Measurements from ENCODE around the gene R3HDM2.

DNA sequence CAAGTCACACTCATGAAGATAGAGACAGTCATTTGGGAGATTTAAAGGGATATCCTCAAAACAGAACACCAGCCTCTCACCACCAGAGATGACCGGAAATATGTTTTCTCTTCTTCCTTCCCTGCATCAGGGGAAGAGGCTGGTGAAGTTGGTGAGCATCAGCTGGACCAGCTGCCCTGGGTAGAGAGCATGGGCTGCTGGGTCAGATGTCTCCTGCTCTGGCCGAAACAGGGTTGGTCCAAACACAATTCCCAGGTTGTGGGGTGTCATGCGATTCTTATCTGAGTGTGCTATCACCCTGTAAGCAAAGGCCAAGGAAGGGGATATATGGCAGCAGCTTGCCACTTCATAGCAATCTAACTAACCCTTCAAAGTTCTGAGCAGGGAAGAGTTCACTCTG is 41.5 kb upstream of the R3HDM2 start:
- TF ChIP-seq CTCF (IDR thresholded peaks at IDR 0.05; ENCODE audit: poor library complexity, severe bottlenecking) (no peak), POLR2AphosphoS5 (IDR thresholded peaks at IDR 0.05) (no peak)

Measured in neural cell (in vitro differentiated cells).